SK-N-SH treated with all-trans-retinoic acid at 6 μM for 48 hours (cell line): ENCODE data around the gene GRM3.
A peak's percentile ranks its signal among the peaks of the same experiment; 100 is the strongest.

ENCODE experiments used
- ATAC-seq: fragments of 200-7000 bp; cut with Tn5 transposase; 3 replicates; pipeline ENCODE4 v1.9.1; 2020; ENCODE audit warnings: mild to moderate bottlenecking, moderate library complexity
- ARNTL ChIP-seq: fragments of 450-650 bp; formaldehyde crosslinking; IDR thresholded peaks from 2 replicates; pipeline ENCODE4 v1.5.0; 2020; ENCODE audit warnings: low read depth, mild to moderate bottlenecking, moderate library complexity, borderline replicate concordance
- BACH2 ChIP-seq: fragments of 250-450 bp; sonication (Bioruptor Pico); IDR thresholded peaks from 2 replicates; pipeline ENCODE4 v1.9.0; 2021; ENCODE audit warnings: mild to moderate bottlenecking, borderline replicate concordance
- CSDC2 ChIP-seq: fragments of 250-450 bp; sonication (Bioruptor Pico); IDR thresholded peaks from 2 replicates; pipeline ENCODE4 v1.5.0; 2020; ENCODE audit warnings: mild to moderate bottlenecking, moderate library complexity
- ESRRG ChIP-seq: fragments of 250-450 bp; sonication (Bioruptor Pico); IDR thresholded peaks from 2 replicates; pipeline ENCODE4 v1.6.1; 2021; ENCODE audit warnings: mild to moderate bottlenecking
- GLIS3 ChIP-seq: fragments of 250-450 bp; sonication (Bioruptor Pico); IDR thresholded peaks from 2 replicates; pipeline ENCODE4 v1.5.0; 2020; ENCODE audit warnings: mild to moderate bottlenecking, moderate library complexity
- ISL1 ChIP-seq: fragments of 250-450 bp; sonication (Bioruptor Pico); IDR thresholded peaks from 2 replicates; pipeline ENCODE4 v2.1.2; 2022; ENCODE audit warnings: mild to moderate bottlenecking, moderate library complexity
- OSR1 ChIP-seq: fragments of 250-450 bp; sonication (Bioruptor Pico); IDR thresholded peaks from 2 replicates; pipeline ENCODE4 v1.8.0; 2022; ENCODE audit warnings: moderate library complexity, mild to moderate bottlenecking, inconsistent platforms
- PPARA ChIP-seq: fragments of 250-450 bp; sonication (Bioruptor Pico); IDR thresholded peaks from 2 replicates; pipeline ENCODE4 v1.5.0; 2020; ENCODE audit warnings: mild to moderate bottlenecking, borderline replicate concordance
- RARB ChIP-seq: fragments of 250-450 bp; sonication (Bioruptor Pico); IDR thresholded peaks from 2 replicates; pipeline ENCODE4 v1.8.0; 2021; ENCODE audit warnings: mild to moderate bottlenecking, moderate library complexity
- TOX ChIP-seq: fragments of 250-450 bp; sonication (Bioruptor Pico); IDR thresholded peaks from 2 replicates; pipeline ENCODE4 v1.8.0; 2021; ENCODE audit warnings: mild to moderate bottlenecking, moderate library complexity, borderline replicate concordance
- ZC3H10 ChIP-seq: fragments of 250-450 bp; sonication (Bioruptor Pico); IDR thresholded peaks from 2 replicates; pipeline ENCODE4 v1.5.1; 2021; ENCODE audit warnings: mild to moderate bottlenecking, moderate library complexity
- ZFP3 ChIP-seq: fragments of 250-450 bp; sonication (Bioruptor Pico); IDR thresholded peaks from 2 replicates; pipeline ENCODE4 v1.5.0; 2020; ENCODE audit warnings: mild to moderate bottlenecking, moderate library complexity
- ZFP30 ChIP-seq: fragments of 450-650 bp; formaldehyde crosslinking; IDR thresholded peaks from 2 replicates; pipeline ENCODE4 v1.5.0; 2022; ENCODE audit warnings: mild to moderate bottlenecking, moderate library complexity
- ZNF565 ChIP-seq: fragments of 450-650 bp; formaldehyde crosslinking; conservative IDR thresholded peaks from 2 replicates; pipeline ENCODE4 v1.5.0; 2020; ENCODE audit warnings: low read depth, mild to moderate bottlenecking, moderate library complexity
- ZNF70 ChIP-seq: fragments of 450-650 bp; formaldehyde crosslinking; IDR thresholded peaks from 2 replicates; pipeline ENCODE4 v1.5.0; 2020; ENCODE audit warnings: mild to moderate bottlenecking, moderate library complexity
- ZNF8 ChIP-seq: fragments of 450-650 bp; formaldehyde crosslinking; IDR thresholded peaks from 2 replicates; pipeline ENCODE4 v1.5.0; 2020; ENCODE audit warnings: mild to moderate bottlenecking, moderate library complexity
- TF ChIP-seq, protein P1 (sequence below): fragments of 250-450 bp; sonication (Bioruptor Pico); IDR thresholded peaks from 2 replicates; pipeline ENCODE4 v1.5.1; 2021; ENCODE audit warnings: mild to moderate bottlenecking, moderate library complexity
- TF ChIP-seq, protein P2 (sequence below): fragments of 250-450 bp; sonication (Bioruptor Pico); IDR thresholded peaks from 2 replicates; pipeline ENCODE4 v1.5.1; 2020; ENCODE audit warnings: low read depth, mild to moderate bottlenecking, moderate library complexity
- TF ChIP-seq, protein P3 (sequence below): fragments of 250-450 bp; sonication (Bioruptor Pico); IDR thresholded peaks from 2 replicates; pipeline ENCODE4 v1.8.0; 2021; ENCODE audit warnings: low read depth, mild to moderate bottlenecking, moderate library complexity, borderline replicate concordance
- TF ChIP-seq, protein P4 (sequence below): fragments of 250-450 bp; sonication (Bioruptor Pico); IDR thresholded peaks from 2 replicates; pipeline ENCODE4 v1.5.0; 2020; ENCODE audit warnings: mild to moderate bottlenecking, moderate library complexity

GRM3 gene

DNA sequence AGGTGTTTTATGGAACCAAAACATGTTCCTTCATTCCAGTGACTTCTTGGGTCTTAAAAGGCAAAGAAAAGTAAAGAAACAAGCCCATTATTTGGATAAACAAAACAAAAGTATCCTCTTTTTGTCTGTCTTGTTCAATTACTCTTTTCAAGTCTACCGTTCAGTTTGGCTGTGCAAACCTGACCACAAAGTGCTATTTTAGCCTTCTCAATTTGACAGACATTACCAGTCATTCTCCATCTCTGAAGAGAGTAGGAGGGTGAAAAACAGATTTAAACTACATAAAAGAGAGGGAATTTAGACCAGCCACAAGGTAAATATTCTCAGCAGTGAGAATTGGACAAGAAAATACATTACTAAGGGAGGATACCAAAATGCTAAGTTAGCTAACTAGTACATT lies 145.2 kb downstream of the GRM3 start (continued):
- TF ChIP-seq, protein P1, sequence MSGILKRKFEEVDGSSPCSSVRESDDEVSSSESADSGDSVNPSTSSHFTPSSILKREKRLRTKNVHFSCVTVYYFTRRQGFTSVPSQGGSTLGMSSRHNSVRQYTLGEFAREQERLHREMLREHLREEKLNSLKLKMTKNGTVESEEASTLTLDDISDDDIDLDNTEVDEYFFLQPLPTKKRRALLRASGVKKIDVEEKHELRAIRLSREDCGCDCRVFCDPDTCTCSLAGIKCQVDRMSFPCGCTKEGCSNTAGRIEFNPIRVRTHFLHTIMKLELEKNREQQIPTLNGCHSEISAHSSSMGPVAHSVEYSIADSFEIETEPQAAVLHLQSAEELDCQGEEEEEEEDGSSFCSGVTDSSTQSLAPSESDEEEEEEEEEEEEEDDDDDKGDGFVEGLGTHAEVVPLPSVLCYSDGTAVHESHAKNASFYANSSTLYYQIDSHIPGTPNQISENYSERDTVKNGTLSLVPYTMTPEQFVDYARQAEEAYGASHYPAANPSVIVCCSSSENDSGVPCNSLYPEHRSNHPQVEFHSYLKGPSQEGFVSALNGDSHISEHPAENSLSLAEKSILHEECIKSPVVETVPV (CRISPR knock-in tag): no peak
- TF ChIP-seq ZNF565 (CRISPR knock-in tag): no peak

DNA sequence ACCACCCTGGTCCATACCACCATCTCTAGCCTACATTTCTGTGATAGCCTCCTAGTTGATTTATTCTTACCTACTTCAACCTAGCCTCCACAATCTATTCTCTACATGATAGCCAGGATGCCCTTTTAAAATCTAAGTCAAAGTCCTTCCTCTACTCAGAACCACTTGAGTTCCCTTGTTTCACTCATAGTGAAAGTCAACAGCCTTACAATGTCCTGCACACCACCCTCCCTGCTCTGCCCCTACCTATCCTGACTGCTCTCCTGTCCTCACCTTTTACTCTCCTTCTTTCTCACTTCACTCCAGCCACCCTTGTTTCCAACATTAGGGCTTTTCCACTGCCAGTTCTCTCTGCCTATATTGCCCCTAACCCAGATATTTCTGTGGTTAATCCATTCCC lies 146.7 kb downstream of the GRM3 start:
- TF ChIP-seq ZNF565 (CRISPR knock-in tag) (no peak), BACH2 (no peak), ZNF8 (no peak), CSDC2 (CRISPR knock-in tag) (no peak), GLIS3 (no peak), ZFP3 (CRISPR knock-in tag) (no peak), OSR1 (no peak), ESRRG (CRISPR knock-in tag) (no peak)
- TF ChIP-seq, protein P1 (CRISPR knock-in tag): no peak
- TF ChIP-seq, protein P2, sequence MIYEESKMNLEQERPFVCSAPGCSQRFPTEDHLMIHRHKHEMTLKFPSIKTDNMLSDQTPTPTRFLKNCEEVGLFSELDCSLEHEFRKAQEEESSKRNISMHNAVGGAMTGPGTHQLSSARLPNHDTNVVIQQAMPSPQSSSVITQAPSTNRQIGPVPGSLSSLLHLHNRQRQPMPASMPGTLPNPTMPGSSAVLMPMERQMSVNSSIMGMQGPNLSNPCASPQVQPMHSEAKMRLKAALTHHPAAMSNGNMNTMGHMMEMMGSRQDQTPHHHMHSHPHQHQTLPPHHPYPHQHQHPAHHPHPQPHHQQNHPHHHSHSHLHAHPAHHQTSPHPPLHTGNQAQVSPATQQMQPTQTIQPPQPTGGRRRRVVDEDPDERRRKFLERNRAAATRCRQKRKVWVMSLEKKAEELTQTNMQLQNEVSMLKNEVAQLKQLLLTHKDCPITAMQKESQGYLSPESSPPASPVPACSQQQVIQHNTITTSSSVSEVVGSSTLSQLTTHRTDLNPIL (CRISPR knock-in tag): no peak
- TF ChIP-seq, all 23 proteins: peak for 0
- ATAC-seq: no peak

DNA sequence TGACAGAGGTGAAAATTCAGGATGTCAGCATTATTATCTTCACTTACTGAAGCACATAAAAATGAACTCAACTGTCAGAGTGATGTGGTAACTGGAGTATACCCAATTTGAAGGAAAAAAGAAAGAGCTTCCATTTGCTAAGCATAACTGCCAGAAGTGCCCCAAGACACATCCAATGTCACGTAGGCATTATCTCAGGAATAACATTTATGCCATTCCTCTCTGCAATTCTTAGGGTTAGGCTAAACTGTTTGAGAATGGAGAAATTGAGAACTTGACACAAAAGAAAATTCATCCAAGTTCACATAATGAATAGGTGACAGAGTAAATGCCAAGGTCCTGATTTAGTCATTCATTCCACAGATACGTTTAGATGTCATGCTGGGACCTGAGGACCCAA lies 148.6 kb downstream of the GRM3 start:
- ATAC-seq: no peak
- no peak for TF ChIP-seq ZC3H10
- no peak for TF ChIP-seq OSR1

DNA sequence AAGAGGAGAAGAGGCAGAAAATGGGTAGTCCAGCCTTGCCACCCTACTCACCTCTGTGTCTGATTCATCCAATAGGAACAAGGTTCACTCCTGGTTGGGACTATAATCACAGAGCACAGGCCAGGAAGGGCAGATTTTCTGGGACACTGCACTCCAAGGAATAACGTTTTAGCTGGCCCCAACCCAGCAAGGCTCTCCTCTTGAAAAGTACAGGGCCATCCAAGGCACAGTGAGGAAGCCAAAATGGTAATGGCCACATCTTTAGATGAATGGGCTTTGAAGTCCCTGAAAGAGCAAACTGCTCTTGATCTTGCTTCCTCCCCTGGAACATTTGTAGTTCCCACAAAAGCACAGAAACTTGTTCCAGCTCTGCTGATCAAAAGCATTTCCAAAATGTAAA lies 149.4 kb downstream of the GRM3 start:
- TF ChIP-seq, protein P1 (CRISPR knock-in tag): no peak
- no peak for TF ChIP-seq ISL1
- no peak for TF ChIP-seq TOX (CRISPR knock-in tag)
- TF ChIP-seq ZC3H10: no peak

DNA sequence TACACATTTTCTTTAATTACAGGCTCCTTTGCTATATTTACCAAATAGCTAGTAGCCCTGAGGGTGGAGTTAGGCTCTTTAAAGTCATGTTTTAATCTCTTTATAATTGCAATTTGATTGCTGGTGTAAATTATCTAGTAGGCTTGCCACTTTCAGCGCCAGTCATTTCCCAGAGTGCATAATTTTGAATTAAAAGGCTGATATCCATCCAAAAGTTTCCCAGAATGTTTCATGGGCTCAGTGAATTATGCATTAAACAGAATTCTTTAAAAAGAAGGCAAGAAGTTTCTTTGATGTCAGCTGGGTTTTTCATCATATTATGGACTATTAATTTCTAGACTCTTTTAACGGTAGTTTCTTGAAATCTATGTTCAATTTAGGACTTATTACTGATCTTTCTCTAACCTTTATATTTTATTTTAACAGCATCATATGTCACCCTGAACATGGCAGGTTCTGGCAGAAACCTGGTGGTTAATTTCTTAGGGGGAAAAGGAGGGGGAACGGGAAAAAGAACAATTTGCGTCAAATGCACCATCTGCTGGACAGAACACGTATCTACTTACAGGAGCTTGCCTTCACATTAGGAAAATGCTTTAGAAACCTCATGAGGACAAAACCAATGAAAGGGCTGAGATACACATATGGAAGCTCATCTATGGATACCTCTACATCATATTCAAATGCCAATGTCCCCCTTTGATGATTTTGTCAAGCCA lies 171.1 kb downstream of the GRM3 start:
- peak; percentile 88 for ATAC-seq
- no peak for TF ChIP-seq ZNF8
- no peak for TF ChIP-seq ZFP30 (CRISPR knock-in tag)
- TF ChIP-seq ARNTL (CRISPR knock-in tag): no peak
- TF ChIP-seq ZNF70 (CRISPR knock-in tag): no peak
- no peak for TF ChIP-seq ZNF565 (CRISPR knock-in tag)

More for the DNA sequence above, 149.4 kb downstream of the GRM3 start:
- ATAC-seq: no peak

DNA sequence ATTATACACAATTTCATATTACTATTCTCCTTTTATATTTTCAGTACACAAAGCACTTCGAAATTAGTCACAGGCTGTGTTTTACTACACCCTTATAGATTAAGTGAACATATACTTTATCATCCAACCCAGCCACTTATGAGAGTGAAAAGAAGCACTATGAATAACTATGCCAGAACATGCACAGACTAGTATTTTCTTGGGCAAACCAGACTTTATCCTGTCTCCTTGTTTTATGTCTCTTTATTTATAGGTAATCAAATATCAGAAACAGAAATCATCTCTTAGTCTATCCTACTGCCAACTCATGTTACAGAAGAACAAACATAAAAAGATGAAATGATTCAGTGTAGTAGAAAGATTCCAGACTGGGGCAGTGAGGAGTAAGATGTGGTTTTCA lies 171.8 kb downstream of the GRM3 start:
- ATAC-seq: no peak
- TF ChIP-seq BACH2: no peak
- TF ChIP-seq ZC3H10: no peak
- no peak for TF ChIP-seq ZFP30 (CRISPR knock-in tag)
- TF ChIP-seq, protein P1 (CRISPR knock-in tag): no peak
- no peak for TF ChIP-seq ZNF70 (CRISPR knock-in tag)
- TF ChIP-seq RARB (CRISPR knock-in tag): no peak
- TF ChIP-seq GLIS3: no peak
- no peak for TF ChIP-seq ARNTL (CRISPR knock-in tag)
- no peak for TF ChIP-seq OSR1
- TF ChIP-seq, protein P3, sequence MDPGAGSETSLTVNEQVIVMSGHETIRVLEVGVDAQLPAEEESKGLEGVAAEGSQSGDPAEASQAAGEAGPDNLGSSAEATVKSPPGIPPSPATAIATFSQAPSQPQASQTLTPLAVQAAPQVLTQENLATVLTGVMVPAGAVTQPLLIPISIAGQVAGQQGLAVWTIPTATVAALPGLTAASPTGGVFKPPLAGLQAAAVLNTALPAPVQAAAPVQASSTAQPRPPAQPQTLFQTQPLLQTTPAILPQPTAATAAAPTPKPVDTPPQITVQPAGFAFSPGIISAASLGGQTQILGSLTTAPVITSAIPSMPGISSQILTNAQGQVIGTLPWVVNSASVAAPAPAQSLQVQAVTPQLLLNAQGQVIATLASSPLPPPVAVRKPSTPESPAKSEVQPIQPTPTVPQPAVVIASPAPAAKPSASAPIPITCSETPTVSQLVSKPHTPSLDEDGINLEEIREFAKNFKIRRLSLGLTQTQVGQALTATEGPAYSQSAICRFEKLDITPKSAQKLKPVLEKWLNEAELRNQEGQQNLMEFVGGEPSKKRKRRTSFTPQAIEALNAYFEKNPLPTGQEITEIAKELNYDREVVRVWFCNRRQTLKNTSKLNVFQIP: no peak
- TF ChIP-seq, protein P4, sequence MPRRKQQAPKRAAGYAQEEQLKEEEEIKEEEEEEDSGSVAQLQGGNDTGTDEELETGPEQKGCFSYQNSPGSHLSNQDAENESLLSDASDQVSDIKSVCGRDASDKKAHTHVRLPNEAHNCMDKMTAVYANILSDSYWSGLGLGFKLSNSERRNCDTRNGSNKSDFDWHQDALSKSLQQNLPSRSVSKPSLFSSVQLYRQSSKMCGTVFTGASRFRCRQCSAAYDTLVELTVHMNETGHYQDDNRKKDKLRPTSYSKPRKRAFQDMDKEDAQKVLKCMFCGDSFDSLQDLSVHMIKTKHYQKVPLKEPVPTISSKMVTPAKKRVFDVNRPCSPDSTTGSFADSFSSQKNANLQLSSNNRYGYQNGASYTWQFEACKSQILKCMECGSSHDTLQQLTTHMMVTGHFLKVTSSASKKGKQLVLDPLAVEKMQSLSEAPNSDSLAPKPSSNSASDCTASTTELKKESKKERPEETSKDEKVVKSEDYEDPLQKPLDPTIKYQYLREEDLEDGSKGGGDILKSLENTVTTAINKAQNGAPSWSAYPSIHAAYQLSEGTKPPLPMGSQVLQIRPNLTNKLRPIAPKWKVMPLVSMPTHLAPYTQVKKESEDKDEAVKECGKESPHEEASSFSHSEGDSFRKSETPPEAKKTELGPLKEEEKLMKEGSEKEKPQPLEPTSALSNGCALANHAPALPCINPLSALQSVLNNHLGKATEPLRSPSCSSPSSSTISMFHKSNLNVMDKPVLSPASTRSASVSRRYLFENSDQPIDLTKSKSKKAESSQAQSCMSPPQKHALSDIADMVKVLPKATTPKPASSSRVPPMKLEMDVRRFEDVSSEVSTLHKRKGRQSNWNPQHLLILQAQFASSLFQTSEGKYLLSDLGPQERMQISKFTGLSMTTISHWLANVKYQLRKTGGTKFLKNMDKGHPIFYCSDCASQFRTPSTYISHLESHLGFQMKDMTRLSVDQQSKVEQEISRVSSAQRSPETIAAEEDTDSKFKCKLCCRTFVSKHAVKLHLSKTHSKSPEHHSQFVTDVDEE (CRISPR knock-in tag): no peak
- TF ChIP-seq PPARA (CRISPR knock-in tag): no peak
- TF ChIP-seq ZFP3 (CRISPR knock-in tag): no peak
- no peak for TF ChIP-seq ESRRG (CRISPR knock-in tag)
